OCI-LY7 (cell line): ENCODE measurements around the gene CAP2. TPM values are rescaled to one million over a fixed set of nuclear protein-coding genes. Genes with fewer than 3 reads are reported as not detected.

Source experiments
- BruUV-seq: library from RNA; stranded (reverse); fragments of 400-500 nt; replicated peaks from 2 replicates; lab custom pipeline; 2021; lab: Mats Ljungman, UMichigan
- CTCF ChIA-PET: fragments of 300-600 bp; sonication (Branson Sonifier 250); formaldehyde crosslinking; loops from one replicate; lab custom pipeline; 2022; ENCODE audit warnings: antibody characterized with exemption; ENCODE audit not compliant: unreplicated experiment; lab: Charles Lee
- POLR2A ChIA-PET: fragments of 300-600 bp; sonication (Branson Sonifier 250); formaldehyde crosslinking; loops from one replicate; lab custom pipeline; 2022; ENCODE audit warnings: antibody characterized with exemption; lab: Charles Lee
- DNase-seq: peaks from one replicate; pipeline ENCODE4 v3.0.0-alpha.2; 2015; ENCODE audit warnings: low spot score
- H2AFZ ChIP-seq: fragments of 200-600 bp; sonication (generic), shearing (Covaris generic); 2 replicates; pipeline ENCODE4 v1.6.1; 2014; ENCODE audit warnings: mild to moderate bottlenecking, antibody characterized with exemption, low read length, moderate library complexity
- H3K27ac ChIP-seq: fragments of 200-600 bp; sonication (generic); 2 replicates; pipeline ENCODE4 v1.5.1; 2014; ENCODE audit warnings: mixed run types, low read depth, mild to moderate bottlenecking, moderate library complexity, low read length, inconsistent platforms; ENCODE audit not compliant: poor library complexity, severe bottlenecking
- H3K36me3 ChIP-seq: fragments of 200-600 bp; sonication (generic); 2 replicates; pipeline ENCODE4 v1.6.1; 2014; ENCODE audit warnings: mild to moderate bottlenecking, antibody characterized with exemption, low read length, moderate library complexity, mixed read lengths; ENCODE audit not compliant: insufficient read depth
- H3K4me1 ChIP-seq: fragments of 200-600 bp; sonication (generic); 2 replicates; pipeline ENCODE4 v1.5.1; 2014; ENCODE audit warnings: mild to moderate bottlenecking, low read length; ENCODE audit not compliant: insufficient read depth, poor library complexity, severe bottlenecking
- H3K4me2 ChIP-seq: fragments of 200-600 bp; sonication (generic); 2 replicates; pipeline ENCODE4 v1.6.1; 2014; ENCODE audit warnings: mild to moderate bottlenecking, low read length
- H3K4me3 ChIP-seq: fragments of 200-600 bp; sonication (generic); 2 replicates; pipeline ENCODE4 v1.5.1; 2014; ENCODE audit warnings: mild to moderate bottlenecking, low read depth, low read length; ENCODE audit not compliant: poor library complexity, severe bottlenecking
- H3K79me2 ChIP-seq: fragments of 200-600 bp; sonication (generic); 2 replicates; pipeline ENCODE4 v1.6.1; 2016; ENCODE audit warnings: low read depth, mild to moderate bottlenecking, low read length, moderate library complexity, mixed read lengths; ENCODE audit not compliant: insufficient read depth
- H3K9me2 ChIP-seq: fragments of 200-600 bp; sonication (generic); 2 replicates; pipeline ENCODE4 v1.6.1; 2016; ENCODE audit warnings: mild to moderate bottlenecking, low read length, mixed read lengths; ENCODE audit not compliant: insufficient read depth
- H3K9me3 ChIP-seq: fragments of 200-600 bp; sonication (generic); 2 replicates; pipeline ENCODE4 v1.6.1; 2014; ENCODE audit warnings: mild to moderate bottlenecking, mixed run types, low read length, mixed read lengths
- H4K20me1 ChIP-seq: fragments of 200-600 bp; sonication (generic); 2 replicates; pipeline ENCODE4 v1.6.1; 2014; ENCODE audit warnings: mild to moderate bottlenecking, antibody characterized with exemption, low read length, moderate library complexity, mixed read lengths; ENCODE audit not compliant: insufficient read depth
- CTCF ChIP-seq: fragments of 200-600 bp; sonication (generic); conservative IDR thresholded peaks from 2 replicates; pipeline ENCODE4 v1.5.1; 2014; ENCODE audit warnings: mild to moderate bottlenecking, antibody characterized with exemption, low read length, moderate library complexity, mixed read lengths
- EZH2phosphoT487 ChIP-seq: fragments of 200-600 bp; sonication (generic); IDR thresholded peaks from 2 replicates; pipeline ENCODE4 v1.6.1; 2018; ENCODE audit warnings: low read depth, borderline replicate concordance, mild to moderate bottlenecking, mixed run types, antibody characterized with exemption, low read length, moderate library complexity, mixed read lengths
- intact Hi-C: fragments of 100-400 bp; cut with micrococcal nuclease; formaldehyde crosslinking; loops from one replicate; pipeline ENCODE4 v1.10.0; 2022; ENCODE audit not compliant: unreplicated experiment
- total RNA-seq, 2 experiments: library from RNA; depleted of rRNA in 1 of 2; stranded (reverse); fragments of >200 nt in 1 of 2; shearing (Covaris generic) in 1 of 2; gene quantifications; 2 replicates each; pipeline ENCODE4 v1.2.3, GENCODE V29; 2014 to 2022

CAP2 gene
- total RNA-seq, 2 experiments from 2014 or later, result not detected

- TF ChIP-seq CTCF, result no peak
- TF ChIP-seq EZH2phosphoT487, result no peak
- Histone ChIP-seq H3K36me3 (no peaks in the 10 kb centered on the region), H4K20me1 (no peaks in the 10 kb centered on the region), H3K4me2 (no peak overlapping the region), H3K4me3 (no peak overlapping the region), H3K9me2 (no peaks in the 10 kb centered on the region), H3K9me3 (no peaks in the 10 kb centered on the region), H3K27ac (no peak overlapping the region), H3K4me1 (no peaks in the 10 kb centered on the region), H3K79me2 (no peaks in the 10 kb centered on the region), H2AFZ (no peak overlapping the region)
- no peak for DNase-seq
- ChIA-PET POLR2A (no interaction called here), CTCF (no interaction called here)
- intact Hi-C loops, result no loop called here
- no TSS peak for BruUV-seq
These were observed 5.0 kb upstream of the CAP2 start for GRCh38 chr6:17388365-17388764.

GRCh38 chr6:17389274-17389847 is 4.0 kb upstream of the CAP2 start:
- no peaks in the 10 kb centered on the region for H3K79me2 ChIP-seq
- no TSS peak for BruUV-seq
- intact Hi-C loops, result no loop called here
- H2AFZ ChIP-seq, result no peak overlapping the region
- H3K4me2 ChIP-seq, result no peak overlapping the region
- TF ChIP-seq CTCF, result no peak
- TF ChIP-seq EZH2phosphoT487, result no peak
- H4K20me1 ChIP-seq, result no peaks in the 10 kb centered on the region
- H3K27ac ChIP-seq, result no peak overlapping the region
- H3K9me2 ChIP-seq, result no peaks in the 10 kb centered on the region
- no peaks in the 10 kb centered on the region for H3K9me3 ChIP-seq
- CTCF ChIA-PET, result no interaction called here
- H3K36me3 ChIP-seq, result no peaks in the 10 kb centered on the region
- POLR2A ChIA-PET, result no interaction called here
- no peak for DNase-seq
- no peaks in the 10 kb centered on the region for H3K4me1 ChIP-seq
- no peak overlapping the region for H3K4me3 ChIP-seq

GRCh38 chr6:17390276-17390675 is 3.1 kb upstream of the CAP2 start:
- no peaks in the 10 kb centered on the region for H4K20me1 ChIP-seq
- no peak overlapping the region for H3K4me3 ChIP-seq
- H3K4me2 ChIP-seq, result no peak overlapping the region
- H2AFZ ChIP-seq, result no peak overlapping the region
- H3K4me1 ChIP-seq, result no peaks in the 10 kb centered on the region
- CTCF ChIA-PET, result no interaction called here
- H3K27ac ChIP-seq, result no peak overlapping the region
- no peaks in the 10 kb centered on the region for H3K9me3 ChIP-seq
- POLR2A ChIA-PET, result no interaction called here
- no peaks in the 10 kb centered on the region for H3K9me2 ChIP-seq
- H3K79me2 ChIP-seq, result no peaks in the 10 kb centered on the region
- BruUV-seq, result no TSS peak
- no peaks in the 10 kb centered on the region for H3K36me3 ChIP-seq
- TF ChIP-seq CTCF (no peak), EZH2phosphoT487 (no peak)
- no peak for DNase-seq
- intact Hi-C loops, result no loop called here
